SKM-1 treated with dmso at 0.1 percent for 144 hours (cell line): ENCODE data around the gene IL10.

Experiments
- DNase-seq: peaks from one replicate; lab custom pipeline; 2025; ENCODE audit not compliant: unreplicated experiment; lab: John Stamatoyannopoulos, UW

Gene IL10

DNA sequence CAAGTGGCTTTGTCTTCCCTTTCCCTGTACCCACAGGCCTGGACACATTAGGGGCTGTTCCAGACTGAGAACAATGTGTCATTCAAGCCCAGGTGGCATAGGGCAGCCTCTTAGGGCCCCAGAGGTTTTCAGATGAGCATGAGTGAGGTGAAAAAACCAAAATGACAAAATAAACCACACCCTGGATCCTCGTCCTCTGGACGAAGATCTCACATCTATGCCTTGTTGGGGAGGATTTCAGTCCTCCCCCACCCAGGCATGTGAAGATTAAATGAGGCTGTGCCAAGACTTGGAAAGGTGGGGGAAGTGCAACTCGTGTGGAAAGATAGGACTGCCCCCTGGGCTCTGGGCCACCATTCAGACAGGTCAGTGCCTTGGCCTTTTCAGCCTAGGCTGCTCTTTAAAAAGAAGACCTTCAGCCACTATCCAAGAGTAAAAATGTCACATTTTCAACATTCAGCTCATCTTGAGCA lies 34.5 kb downstream of the IL10 start:
- no peak for DNase-seq

DNA sequence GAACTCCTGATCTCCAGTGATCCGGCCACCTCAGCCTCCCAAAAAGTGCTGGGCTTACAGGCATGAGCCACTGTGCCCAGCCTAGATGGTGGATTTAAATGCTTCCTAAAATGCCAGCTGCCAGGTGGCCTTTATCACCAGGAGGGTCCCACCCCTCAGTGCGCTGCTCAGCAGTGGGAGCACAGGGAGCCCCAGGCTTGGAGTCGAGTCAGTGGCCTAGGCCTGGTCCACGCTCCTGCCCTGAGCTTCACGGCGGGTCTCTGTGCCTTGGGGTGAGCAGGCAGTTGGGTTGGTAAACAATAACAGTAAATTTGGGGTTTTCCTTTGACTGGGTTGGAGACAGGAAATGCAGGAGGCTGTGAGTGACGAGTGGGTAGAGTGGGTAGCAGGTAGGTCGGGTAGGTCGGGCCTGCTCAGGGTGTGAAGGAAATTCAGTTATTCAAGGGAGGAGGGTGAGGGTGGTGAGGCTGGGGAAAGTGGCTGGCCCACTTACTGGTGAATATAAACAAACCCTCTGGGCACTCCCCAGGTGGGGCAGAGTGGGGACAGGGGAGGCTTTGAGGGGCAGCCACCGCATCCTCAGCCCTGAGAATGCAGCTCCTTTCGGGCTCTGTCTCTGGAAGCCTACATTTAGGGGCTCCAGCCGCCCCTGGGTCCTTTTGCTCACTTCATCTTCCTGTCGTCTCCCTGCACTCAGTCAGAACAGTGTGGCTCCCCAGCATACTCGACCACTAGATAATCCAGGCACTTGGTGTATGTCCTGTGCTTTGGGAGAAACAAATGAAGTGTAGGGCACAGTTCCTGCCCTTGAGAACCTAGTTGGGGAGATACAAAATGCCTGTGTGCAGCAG lies 35.2 kb downstream of the IL10 start:
- no peak for DNase-seq

DNA sequence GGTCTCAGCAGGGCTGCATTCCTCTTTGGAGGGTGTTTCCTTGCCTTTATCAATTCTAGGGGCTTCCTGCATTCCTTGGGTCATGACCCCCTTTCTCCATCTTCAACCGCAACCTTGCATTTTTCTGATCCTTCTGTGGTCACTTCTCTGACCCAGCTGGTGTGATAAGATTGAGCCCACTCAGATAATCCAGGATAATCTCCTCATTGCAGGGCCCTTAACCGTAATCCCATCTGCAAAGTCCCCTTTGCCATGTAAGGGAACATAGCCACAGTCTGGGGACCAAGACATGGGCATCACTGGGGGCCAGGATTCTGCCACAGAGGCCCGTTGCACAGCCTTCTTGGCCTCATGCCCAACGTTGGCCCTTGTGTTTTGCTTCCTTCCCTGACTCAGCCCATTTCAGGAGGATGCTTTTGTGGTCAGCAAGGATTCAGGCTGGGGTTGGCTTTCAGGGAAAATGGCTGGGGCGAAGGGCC lies 36.7 kb downstream of the IL10 start:
- no peak for DNase-seq

DNA sequence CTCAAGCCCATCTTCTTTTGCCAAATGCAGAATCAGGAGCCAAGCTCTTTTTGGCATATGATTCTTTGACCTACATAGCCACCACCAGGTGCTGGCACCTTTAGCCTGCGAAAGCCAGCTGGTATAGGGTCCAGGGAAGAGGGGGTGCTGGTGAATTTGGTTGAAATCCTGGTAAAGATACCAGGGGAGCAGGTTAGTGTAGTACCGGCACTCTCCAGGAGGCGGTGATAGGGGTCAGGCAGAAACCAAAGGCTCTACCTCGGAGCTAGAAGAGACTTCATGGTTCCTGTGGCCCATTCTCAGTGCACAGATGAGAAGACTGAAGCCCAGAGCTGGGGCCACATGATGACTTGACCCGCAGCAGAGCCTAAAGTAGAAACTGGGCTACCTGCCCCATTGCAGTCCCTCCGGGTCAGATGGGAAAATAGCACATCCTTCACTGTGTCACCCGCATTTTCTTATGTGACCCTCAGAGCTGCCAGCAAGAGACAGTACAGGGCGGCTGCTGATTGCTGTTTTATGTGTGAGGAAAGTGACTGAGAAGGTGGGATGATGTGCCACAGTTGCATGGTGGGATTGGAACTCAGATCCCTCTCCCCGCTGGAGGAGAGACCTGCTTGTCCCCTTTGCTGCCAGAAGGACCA lies 37.7 kb downstream of the IL10 start:
- DNase-seq: peak; percentile 53

DNA sequence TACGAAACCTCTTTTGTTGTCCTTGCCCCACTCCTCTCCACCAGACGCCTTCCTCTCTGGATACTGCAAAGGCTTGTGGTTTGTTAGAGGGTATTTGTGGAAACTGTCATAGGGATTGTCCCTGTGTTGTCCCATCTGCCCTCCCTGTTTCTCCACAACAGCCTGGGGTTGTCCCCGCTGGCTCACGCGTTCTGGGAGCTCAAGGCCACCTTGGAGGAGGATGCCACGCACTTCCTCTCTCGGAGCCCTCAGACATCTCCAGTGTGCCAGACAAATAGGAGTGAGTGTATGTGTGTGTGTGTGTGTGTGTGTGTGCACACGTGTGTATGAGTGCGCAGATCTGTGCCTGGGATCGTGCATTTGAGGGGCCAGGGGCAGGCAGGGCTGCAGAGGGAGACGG lies 39.3 kb downstream of the IL10 start:
- no peak for DNase-seq

DNA sequence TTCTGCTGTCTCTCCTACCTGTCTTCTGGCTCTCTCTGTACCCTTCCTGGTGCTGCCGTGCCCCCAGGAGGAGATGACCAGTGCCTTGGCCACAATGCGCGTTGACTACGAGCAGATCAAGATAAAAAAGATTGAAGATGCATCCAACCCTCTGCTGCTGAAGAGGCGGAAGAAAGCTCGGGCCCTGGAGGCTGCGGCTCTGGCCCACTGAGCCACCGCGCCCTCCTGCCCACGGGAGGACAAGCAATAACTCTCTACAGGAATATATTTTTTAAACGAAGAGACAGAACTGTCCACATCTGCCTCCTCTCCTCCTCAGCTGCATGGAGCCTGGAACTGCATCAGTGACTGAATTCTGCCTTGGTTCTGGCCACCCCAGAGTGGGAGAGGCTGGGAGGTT lies 39.8 kb downstream of the IL10 start:
- no peak for DNase-seq

DNA sequence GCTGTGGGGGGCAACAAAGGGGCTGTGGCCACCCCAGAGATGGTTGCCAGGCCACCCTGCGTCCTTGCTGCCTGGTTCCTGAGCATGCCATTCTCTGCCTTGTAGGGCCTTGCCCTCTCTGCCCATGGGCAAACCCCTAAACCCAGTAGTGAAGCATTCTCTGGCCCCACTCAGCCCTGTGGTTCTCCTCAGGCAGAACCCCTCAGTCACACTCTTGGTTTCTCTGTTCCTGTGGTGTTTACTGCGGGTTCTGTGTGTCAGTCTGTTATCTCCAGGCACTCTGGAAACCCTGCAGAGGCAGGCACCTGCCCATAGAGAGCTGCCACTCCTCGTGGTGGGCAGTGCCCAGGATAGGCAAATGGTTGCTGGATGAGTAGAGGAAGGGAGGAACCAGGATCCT lies 42.8 kb downstream of the IL10 start:
- no peak for DNase-seq

DNA sequence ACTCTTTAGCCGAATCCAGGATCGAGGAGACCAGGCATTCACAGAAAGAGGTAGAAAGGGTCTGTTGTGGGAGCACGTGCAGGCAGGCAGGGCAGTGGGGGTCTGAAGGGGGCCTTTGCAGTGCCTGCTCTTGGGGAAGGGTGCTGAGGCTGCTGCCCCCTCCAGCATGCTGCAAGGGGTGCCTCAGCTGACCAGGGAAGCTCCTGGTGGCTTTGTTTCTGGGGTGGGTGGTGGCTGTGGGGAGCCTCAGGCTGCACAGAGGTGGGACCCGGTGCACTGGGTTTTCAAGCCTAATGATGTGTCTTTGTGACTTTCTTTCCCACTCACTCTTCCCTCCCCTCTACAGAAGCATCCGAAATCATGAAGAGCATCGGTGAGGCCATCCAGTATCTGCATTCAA lies 43.2 kb downstream of the IL10 start:
- no peak for DNase-seq

DNA sequence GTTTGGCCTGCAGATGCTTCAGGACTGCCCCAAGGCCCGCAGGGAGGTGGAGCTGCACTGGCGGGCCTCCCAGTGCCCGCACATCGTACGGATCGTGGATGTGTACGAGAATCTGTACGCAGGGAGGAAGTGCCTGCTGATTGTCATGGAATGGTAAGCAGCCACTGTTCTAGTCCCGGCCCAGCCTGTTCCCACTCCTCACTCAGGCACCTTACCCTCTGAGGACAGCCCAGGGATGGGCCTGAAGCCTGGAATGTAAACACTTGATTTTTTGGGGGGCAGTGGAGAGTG lies 43.7 kb downstream of the IL10 start:
- no peak for DNase-seq

DNA sequence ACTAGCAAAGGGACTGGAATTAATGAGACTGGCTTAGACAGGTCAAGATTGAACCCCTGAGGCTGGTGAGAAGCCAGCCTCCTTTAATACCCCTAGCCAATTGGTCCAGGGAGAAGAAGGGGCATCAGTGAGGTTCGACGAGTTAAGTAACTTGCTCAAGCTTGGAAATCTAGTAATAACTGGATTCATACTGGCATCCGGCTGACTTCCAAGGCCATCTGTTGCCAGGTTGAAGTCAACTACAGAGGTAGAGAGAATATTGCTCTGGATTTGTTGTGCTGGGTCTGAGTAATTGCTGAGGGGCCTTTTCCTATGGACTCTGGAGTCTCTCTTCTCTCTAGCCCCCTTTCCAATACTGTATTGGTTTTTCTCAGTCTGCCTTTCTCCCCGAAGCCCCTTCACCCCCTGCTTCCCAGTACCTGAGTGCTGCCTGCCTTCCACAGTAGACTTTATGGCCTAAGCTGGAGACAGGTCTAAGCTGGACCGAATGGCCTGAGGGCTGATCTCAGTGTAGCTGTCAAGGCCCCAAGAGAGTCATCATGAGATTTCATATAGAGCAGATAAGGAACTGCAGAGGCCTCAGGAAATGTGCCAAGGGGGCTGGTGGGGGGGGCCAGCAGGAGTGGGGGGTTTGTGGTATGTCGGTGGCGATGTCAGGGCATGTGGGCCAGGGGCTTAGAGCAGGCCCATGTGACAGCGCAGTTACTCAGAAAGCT lies 44.2 kb downstream of the IL10 start:
- DNase-seq: no peak

DNA sequence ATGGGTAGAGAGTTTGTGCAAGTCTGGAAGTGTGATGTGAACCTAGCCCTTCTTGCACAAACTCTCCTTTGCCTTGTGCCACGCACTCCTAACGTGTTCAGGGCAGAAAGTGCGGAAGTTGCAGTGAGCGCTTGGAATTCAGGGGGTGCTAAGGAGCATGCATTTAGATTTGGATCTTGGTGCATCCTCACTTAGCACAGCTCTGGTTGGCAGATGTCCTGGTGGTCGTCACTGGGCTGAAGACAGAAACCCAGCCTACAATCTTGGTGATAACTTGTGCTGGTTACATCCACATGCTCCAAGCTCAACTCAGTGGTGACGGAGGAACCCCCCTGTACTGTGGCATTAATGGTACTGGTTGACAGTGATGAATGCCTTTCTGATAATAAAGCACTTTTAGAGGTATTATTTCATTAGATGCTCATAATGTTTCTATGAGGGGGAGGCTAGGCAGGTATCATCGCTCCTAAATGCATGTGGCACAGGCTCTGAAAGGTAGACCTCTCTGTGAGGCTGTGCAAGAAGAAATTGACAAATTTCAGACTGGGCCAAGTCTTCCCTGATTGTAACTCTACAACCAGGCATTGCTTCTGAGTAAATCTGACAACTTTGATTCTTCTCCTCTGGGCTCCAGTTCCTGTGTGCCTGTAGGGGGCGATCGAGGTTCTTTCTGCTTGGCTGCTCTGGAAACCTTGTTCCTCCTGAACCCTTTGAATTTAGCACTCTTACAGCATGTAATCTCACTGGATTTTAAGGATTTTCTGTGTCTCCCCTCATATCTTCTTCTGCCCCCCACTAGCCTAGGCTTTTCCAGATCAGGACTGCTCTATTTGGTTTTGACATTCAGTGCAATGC lies 47.0 kb downstream of the IL10 start:
- peak; percentile 81 for DNase-seq

DNA sequence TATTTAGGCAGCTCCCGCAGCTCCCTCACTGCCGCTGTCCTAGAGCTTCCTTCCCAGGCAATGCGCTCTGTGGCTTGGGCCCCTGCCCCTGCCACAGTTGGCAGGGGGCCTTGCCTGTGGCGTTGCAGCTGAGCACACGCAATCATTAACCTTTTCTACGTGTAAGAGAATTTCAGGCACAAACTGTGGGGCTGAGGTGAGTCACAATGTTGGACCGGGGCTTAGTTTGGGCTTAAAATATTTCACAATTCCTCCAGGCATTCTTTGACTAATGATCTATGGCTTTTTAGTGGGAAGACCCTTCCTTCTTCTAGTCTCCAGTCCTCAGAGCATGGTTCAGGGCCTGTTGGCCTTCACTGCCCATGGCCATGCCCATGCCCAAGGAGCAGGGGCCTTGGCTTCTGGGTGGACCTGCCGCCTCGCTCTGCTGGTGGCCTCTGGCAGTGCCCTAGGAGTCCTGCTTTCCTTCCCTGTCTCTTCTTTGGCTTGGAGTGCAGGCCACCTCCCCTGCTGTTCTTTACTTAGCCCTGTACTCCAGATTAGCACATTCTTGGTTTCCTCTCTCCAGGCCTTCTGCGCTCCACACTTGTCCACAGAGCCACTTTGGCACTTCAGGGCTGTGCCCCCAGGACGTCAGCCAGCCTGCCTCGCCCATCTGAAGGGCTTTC lies 48.4 kb downstream of the IL10 start:
- DNase-seq: no peak

DNA sequence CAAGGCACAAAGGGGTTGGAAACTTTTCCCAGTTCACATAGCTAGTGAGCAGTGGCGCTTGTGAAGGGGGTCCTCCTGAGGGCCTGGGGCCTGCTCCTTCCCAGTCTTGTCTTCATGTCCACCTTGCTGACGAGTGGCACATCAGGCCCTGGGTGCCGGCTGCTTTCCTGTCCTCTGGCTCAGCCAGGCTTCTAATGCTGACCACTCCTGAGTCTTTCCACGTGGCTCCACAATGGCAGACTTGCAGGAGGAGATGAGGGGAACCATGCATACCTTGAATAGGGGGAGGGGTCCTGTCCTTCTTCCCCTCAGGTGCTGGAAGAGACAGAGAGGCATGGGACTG lies 48.9 kb downstream of the IL10 start:
- DNase-seq: no peak

DNA sequence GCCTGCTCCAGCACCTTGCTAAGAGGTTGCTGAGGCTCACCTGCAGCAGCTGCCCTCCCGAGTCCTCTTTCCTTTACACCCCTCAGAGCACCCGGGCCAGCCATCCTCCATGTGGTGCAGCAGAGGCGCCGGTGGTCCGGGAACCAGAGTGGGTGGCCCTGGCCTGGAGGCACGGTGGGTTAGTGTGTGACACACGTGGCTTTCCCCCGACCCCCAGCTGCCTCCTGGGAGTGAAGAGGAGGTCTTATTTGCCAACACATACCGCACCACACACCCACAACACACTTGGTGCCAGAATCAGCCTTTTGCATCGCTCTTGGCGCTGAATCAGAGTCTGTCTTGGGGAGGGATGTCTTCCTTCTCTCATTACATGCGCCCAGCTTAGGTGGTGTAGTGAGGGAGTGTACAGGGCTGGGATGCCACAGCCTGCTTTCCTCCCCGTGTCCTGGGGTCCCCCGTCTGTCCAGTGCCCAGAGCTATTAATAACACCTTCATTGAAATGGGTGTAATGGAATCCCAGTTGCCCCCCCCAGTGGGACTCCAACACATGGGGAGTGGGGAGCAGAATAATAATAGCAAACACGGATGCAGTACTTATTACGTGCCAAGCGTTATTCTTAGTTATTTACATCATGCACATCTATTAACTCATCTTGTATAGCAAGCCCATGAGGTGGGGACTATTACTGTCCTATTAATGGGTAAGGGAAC lies 49.4 kb downstream of the IL10 start:
- DNase-seq: no peak

DNA sequence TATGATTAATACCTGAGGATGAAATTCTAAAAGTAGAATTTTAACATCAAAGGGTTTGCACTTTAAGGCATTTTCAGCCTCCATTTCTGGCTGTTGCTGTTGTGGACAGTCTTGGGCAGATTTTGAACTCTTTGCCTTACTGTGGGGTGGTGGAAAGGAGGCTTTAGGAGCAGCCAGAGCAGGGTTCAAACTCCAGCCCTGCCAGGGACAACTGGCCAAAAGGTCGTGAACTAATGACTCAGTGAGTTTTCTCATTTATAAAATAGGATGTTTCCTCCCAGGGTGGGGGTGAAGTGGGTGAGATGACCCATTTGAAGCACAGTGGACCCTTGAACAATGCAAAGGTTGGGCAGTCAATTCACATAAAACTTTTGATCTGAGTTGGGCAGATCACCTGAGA lies 50.8 kb downstream of the IL10 start:
- no peak for DNase-seq

DNA sequence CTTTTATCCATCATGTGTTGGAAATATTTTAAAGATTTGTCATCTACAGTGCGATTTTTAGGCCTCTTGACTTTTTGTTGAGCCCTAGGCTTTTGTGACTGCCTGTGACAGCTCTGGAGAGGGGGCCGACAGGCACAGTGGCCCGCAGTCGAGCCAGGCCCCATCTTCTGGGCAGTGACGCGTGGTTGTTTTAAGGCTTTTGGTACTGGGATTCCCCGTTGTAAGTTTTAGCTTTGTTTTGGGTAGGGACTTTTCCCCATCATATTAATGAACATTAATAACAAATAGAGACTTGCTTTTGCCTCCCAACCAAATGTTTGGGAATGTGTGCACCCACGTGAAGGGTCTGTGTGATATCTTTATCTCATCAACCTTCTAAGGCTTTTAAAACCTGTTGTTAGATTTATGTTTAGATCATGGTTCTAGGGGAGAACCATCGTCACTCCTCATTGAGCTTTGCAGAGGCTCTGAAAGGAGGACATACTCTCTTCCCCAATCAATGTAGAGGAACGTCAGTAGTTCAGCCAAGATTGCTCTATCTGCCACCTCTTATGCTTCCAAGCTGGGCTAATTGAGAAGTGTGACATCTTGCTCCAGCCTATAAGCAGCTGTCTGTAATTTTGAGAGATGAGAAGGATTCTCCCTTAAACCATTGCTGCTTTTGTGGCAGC lies 53.0 kb downstream of the IL10 start:
- no peak for DNase-seq

DNA sequence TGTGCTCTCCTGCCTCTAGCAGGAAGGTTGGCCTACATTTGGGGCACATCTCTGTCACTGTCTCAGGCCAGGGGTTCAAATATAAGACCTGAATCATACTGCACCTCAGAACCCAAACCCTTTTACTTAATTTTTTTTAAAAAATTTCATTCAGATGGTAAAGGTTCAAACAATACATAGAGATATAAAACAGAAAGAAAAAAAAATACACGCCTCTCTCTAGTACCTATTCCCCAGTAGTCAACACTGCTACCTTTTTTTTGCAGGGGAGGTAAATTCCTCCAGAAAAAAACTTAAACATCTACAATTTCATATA lies 54.7 kb downstream of the IL10 start:
- DNase-seq: no peak
